22Rv1 (cell line): ENCODE measurements around the gene FGF3.

Source experiments
- H3K27ac ChIP-seq: fragments of 450-650 bp; 2 replicates; pipeline ENCODE4 v1.5.1; 2017
- ZFX ChIP-seq: fragments of 450-650 bp; IDR thresholded peaks from 2 replicates; pipeline ENCODE4 v1.6.1; 2017; ENCODE audit warnings: antibody characterized with exemption, borderline replicate concordance
- TF ChIP-seq, protein P1 (sequence below): fragments of 450-650 bp; IDR thresholded peaks from 2 replicates; pipeline ENCODE4 v1.5.1; 2017; ENCODE audit warnings: mild to moderate bottlenecking

FGF3 gene

GRCh38 chr11:69818603-69819441, at the start of gene FGF3:
TSS of gene FGF3 (minus strand) at chr11:69819416. CDS start at chr11:69818933, 483 bp downstream.
- H3K27ac ChIP-seq = no peak within 1 kb of the TSS
- no peak for TF ChIP-seq ZFX
- TF ChIP-seq, protein P1, sequence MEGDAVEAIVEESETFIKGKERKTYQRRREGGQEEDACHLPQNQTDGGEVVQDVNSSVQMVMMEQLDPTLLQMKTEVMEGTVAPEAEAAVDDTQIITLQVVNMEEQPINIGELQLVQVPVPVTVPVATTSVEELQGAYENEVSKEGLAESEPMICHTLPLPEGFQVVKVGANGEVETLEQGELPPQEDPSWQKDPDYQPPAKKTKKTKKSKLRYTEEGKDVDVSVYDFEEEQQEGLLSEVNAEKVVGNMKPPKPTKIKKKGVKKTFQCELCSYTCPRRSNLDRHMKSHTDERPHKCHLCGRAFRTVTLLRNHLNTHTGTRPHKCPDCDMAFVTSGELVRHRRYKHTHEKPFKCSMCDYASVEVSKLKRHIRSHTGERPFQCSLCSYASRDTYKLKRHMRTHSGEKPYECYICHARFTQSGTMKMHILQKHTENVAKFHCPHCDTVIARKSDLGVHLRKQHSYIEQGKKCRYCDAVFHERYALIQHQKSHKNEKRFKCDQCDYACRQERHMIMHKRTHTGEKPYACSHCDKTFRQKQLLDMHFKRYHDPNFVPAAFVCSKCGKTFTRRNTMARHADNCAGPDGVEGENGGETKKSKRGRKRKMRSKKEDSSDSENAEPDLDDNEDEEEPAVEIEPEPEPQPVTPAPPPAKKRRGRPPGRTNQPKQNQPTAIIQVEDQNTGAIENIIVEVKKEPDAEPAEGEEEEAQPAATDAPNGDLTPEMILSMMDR = no peak

GRCh38 chr11:69868871-69869270, 49.7 kb upstream of the FGF3 start:
- TF ChIP-seq, protein P1 = no peak
- TF ChIP-seq ZFX = no peak
- H3K27ac ChIP-seq = no peak overlapping the region

GRCh38 chr11:69868006-69868810, 49.0 kb upstream of the FGF3 start:
- no peak for TF ChIP-seq ZFX
- TF ChIP-seq, protein P1 = no peak
- H3K27ac ChIP-seq = no peak overlapping the region

GRCh38 chr11:69867076-69868005, 48.1 kb upstream of the FGF3 start:
- TF ChIP-seq, protein P1 = no peak
- TF ChIP-seq ZFX = no peak
- no peak overlapping the region for H3K27ac ChIP-seq

DNA sequence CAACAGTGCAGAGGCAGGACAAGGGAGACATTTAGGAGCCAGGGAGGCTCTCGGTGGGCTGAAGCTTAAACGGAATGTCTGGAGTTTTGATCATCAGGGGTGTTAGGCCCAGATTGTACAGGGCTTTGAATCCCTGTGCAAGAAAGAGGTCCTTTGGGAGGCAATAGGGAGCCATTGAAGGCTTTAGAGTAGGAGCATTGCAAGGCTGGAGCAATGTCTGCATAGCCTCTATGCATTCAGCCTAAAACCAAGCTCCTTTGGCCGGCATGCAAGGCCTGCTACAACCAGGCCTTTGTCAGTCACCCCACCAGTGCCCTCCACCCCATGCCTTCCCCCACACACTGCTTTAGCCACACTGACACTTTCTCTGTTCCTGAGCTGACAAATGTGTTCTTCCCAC, 47.4 kb upstream of the FGF3 start:
- TF ChIP-seq ZFX = no peak
- TF ChIP-seq, protein P1 = no peak
- H3K27ac ChIP-seq = no peak overlapping the region

- TF ChIP-seq ZFX = no peak
- H3K27ac ChIP-seq = no peak overlapping the region
Observed at GRCh38 chr11:69865707-69866106, 46.5 kb upstream of the FGF3 start.
